Measurements from ENCODE around the gene FOXO1.

FOXO1 gene

DNA sequence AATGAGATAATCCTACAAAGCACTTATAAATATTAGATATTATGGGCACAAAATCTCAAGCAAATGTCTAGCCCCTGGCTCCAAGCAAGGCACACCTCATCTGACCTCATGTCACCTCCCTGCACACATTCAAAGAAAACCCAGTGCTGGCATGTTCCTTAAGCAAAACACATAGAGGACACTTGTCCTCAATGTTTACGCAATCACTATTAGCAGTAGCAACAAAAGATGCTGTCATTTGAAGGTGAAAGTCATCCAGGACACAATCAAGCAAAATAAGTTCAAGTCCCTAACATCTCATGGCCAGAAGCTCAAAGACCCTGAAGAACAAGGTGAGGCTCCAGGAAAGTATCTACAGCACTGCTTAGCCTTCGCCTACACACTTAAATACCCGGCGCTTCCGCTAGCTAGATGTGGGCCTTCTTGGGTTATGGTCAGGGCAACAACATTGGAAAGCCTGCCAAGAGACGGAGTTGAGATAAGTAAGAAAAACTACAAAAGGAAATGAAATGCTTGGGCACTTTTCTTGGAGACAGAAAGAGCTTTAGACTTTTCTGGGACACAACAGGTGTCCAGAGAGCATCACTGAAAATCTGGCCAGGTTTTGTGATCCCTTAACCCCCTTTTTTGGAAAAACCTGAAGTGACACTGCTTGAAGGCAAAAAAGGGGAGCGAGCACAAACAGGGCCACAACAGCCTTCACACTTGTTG, 85.7 kb downstream of the FOXO1 start:
- DNase-seq (ENCODE audit: low read depth, low spot score), result no peak

- DNase-seq (ENCODE audit: low read depth, low spot score), result no peak
Measured at GRCh38 chr13:40579535-40579934, 86.9 kb downstream of the FOXO1 start.

DNA sequence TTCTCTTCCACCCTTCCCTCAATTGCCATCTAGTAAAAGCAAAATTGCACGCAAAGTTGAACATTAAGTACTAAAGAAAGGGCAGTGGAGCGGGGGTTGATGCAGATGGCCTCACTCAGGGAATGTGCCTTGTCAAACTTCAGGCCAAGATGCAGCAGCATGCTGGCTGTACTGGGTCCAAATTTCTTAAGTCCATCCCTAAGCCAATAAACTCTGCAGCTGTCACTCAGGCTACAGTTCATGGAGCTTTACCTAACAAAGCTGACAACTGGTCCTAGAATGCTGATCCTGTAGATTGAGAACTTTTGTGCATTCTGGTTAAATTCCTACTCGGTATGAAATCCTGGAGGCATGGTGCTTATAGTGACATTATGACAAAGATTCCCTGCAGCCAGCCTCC, 88.4 kb downstream of the FOXO1 start:
- DNase-seq (ENCODE audit: low read depth, low spot score), result no peak

- no peak for DNase-seq (ENCODE audit: low read depth, low spot score)
Measured at GRCh38 chr13:40576369-40576768, 90.1 kb downstream of the FOXO1 start.

DNA sequence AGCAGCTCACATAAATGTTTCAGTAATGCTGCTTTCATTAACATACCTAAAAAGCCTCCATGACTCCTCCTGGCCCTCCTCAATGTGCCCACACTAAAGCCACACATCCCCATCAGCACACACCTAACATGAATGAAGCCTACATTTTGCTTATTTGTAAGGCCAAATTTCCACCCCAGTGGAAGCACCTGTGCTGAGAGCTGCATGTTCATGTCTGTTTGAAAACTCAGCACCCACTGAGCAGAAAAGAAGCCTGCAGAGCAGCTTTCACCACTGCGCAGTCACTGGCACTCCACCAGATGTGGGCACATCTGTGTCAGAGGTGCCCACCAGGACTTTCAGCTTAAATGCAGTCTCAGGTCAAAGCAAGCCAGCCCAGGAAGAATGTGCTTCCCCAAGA, 93.5 kb downstream of the FOXO1 start:
- no peak for DNase-seq (ENCODE audit: low read depth, low spot score)

GRCh38 chr13:40571338-40571963, 95.0 kb downstream of the FOXO1 start:
- no peak for DNase-seq (ENCODE audit: low read depth, low spot score)

- no peak for DNase-seq (ENCODE audit: low read depth, low spot score)
Measured at GRCh38 chr13:40570930-40571329, 95.5 kb downstream of the FOXO1 start.

DNA sequence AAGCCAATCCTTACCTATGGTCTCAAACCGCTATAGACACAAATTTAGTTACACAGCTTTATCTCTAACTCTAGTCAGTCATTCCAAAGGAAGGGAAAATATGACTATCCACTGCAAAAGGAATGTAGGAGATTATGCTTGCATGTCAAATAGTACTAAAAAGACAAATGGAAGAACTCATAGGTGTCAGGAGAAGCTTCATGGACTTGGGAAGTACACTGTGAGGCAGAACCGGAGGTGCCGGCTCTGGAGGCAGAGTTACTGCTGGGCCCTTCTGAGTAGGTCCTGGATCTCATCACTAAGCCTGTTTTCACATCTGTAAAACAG, 97.5 kb downstream of the FOXO1 start:
- DNase-seq (ENCODE audit: low read depth, low spot score), result no peak

GRCh38 chr13:40568246-40569023, 98.0 kb downstream of the FOXO1 start:
- DNase-seq (ENCODE audit: low read depth, low spot score), result no peak

- DNase-seq (ENCODE audit: low read depth, low spot score), result no peak
Measured at GRCh38 chr13:40566811-40567210, 99.6 kb downstream of the FOXO1 start.

- DNase-seq (ENCODE audit: low read depth, low spot score), result no peak
Measured at GRCh38 chr13:40565282-40566148, 100.9 kb downstream of the FOXO1 start.

DNA sequence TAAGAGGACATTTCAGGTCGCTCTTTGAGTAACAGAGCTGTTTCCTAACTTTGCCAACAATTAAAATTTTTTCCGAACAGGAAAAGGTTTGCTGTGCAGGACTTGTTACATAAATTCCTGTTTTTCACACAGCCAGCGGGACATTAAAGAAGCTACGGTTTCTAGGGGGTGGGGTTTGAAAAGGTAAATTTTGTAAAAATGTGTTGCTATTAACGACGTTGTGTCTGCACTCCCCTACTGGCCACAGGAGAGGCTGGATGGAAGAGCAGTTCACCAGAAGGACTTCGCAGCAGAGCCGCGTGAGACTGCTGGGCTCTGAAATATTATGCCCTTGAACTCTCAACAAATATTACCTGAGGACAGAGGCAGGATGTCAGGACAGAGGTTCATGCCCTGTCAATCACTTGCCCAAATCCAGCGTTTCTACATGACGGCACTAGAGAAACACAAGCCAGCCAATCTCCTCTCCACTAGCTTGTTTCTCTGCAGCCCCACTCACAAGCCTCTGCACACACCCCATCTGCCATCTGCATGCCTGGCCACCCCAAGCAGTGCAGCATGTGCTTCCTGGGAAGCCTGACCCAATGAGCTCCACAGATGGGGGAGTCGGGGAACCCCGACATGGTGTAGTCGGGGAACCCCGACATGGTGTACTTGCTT, 102.0 kb downstream of the FOXO1 start:
- no peak for DNase-seq (ENCODE audit: low read depth, low spot score)

DNA sequence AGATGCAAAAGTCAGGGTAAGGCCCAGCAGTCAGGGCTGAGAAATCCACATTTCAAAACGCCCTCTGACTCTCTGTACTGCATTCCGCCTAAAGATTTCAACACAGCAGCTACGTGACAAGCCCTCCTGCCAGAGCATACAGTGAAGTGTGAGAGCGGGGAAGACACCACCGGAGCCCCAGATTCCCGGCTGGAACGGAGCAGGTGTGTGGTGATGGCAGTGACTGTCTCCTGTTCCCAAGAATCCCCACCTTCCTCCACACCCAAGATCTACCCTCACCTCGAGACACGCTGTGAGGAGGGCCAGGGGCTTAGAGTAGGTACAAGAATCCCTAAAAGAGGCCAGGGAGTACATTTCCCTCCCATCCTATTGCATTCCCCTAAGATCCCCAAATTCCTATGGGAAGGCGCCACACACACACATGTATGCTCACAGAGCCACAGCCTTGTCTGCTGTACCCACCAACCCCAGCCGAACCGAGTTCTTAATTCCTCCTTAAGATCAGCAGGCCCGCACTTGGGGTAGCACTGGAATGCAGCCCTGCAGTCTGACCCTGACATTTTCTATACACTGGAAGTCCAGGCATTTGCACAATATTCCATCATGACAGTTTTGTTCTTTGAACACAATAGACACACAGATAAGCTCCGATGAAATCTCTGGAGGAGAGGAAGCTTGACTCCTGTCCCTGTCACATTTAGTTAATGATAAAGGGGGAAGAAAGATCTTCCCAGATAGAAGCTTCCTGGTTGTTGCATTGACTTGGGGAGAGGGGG, 102.9 kb downstream of the FOXO1 start:
- no peak for DNase-seq (ENCODE audit: low read depth, low spot score)

GRCh38 chr13:40562975-40563349, 103.5 kb downstream of the FOXO1 start:
- DNase-seq (ENCODE audit: low read depth, low spot score), result no peak

- DNase-seq (ENCODE audit: low read depth, low spot score), result no peak
Measured at GRCh38 chr13:40559915-40560314, 106.5 kb downstream of the FOXO1 start.

GRCh38 chr13:40558656-40559055, 107.8 kb downstream of the FOXO1 start:
- no peak for DNase-seq (ENCODE audit: low read depth, low spot score)

GRCh38 chr13:40556453-40556852, 110.0 kb downstream of the FOXO1 start:
- no peak for DNase-seq (ENCODE audit: low read depth, low spot score)

DNA sequence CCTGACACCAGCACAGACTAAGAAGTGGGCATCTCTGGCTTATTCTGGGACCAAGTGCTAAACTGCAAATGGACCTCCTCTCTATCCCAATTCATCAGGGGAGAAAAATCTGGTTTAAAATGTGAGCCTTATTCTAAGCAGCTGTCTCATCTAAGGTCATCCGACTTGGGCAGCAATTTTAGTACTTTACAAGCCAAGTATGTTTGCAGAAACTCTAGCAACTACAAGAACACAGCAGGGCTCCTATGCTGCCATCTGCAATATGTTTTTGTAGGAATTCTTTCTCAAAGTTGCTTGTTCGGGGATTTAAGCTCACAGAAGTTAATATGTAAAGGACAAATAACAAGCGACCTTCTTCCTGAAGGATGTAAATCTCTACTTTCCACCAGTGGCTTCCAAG, 113.1 kb downstream of the FOXO1 start:
- no peak for DNase-seq (ENCODE audit: low read depth, low spot score)

DNA sequence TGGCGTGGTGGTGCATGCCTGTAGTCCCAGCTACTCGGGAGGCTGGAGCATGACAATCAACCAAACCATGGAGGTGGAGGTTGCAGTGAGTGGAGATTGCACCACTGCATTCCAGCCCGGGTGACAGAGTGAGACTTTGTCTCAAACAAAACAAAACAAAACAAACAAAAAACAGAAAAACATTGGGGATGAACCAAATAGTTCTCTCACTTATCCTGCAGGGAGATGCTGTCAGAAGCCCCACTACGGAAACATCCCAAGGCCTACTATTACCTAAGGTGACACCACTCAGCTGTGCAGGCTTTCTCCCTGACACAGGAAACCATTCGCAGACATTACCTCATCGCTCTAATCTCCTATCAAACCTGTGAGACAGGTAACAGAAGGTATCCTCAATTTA, 113.5 kb downstream of the FOXO1 start:
- no peak for DNase-seq (ENCODE audit: low read depth, low spot score)

GRCh38 chr13:40550130-40550529, 116.3 kb downstream of the FOXO1 start:
- no peak for DNase-seq (ENCODE audit: low read depth, low spot score)
